ENCODE data around the gene ENDOG. TPM values are rescaled to one million over a fixed set of nuclear protein-coding genes. Genes with fewer than 3 reads are reported as not detected.
A peak's percentile ranks its signal among the peaks of the same experiment; 100 is the strongest.

Gene ENDOG
- total and polyA plus RNA-seq, 12 donors = 40.9 to 98.8 (median 52.2) TPM

DNA sequence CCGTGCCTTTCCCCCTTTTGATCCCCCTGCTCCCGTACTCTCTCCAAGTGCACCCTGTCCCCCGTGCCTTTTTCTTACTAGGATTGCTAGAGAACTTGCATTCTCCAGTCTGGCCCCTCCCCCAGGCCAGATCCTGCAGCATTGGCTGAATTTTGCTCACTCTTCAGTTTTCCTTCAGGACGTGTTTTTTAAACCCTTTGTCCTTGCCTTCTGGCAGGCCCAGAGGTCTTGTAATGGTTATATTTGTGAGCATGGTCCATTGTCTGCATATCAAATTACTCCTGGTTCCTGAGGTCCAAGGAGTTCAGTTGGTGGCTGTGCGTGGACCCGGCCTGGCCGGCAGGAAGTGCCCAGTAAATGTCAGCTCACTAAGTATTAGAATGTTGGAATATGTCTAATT lies 30.6 kb upstream of the ENDOG start:
- WGBS, 2 donors = 2 to 3% methylated on average over 7 of the region's 7 CpGs
- Histone ChIP-seq H3K36me3 (peaks cover 0 to 42% (median 19%) of the 10 kb centered on the region in 9 donors), H3K4me1 (peaks cover 8 to 30% (median 19%) of the 10 kb centered on the region in 9 donors), H3K9me3 (no peaks in the 10 kb centered on the region), H3K27ac (peak overlapping the region; percentile 71 to 95 (median 89)), H3K4me3 (peak overlapping the region; percentile 85 to 100 (median 96)), H3K27me3 (no peaks in the 10 kb centered on the region)
- ATAC-seq (peak in 4 of 8 donors; percentile 4 to 26 (median 10)), DNase-seq (no peak)
- intact Hi-C loops (cut with DNase I) = loop anchor here in 4 of 10 donors (1.0 to 2.0 kb wide), 4 partner anchors 15 to 31 kb away; partner anchors contain the start of genes ENDOG (in 1 of the 4) and ZER1 (in 1 of the 4)
- TF ChIP-seq, protein P1, sequence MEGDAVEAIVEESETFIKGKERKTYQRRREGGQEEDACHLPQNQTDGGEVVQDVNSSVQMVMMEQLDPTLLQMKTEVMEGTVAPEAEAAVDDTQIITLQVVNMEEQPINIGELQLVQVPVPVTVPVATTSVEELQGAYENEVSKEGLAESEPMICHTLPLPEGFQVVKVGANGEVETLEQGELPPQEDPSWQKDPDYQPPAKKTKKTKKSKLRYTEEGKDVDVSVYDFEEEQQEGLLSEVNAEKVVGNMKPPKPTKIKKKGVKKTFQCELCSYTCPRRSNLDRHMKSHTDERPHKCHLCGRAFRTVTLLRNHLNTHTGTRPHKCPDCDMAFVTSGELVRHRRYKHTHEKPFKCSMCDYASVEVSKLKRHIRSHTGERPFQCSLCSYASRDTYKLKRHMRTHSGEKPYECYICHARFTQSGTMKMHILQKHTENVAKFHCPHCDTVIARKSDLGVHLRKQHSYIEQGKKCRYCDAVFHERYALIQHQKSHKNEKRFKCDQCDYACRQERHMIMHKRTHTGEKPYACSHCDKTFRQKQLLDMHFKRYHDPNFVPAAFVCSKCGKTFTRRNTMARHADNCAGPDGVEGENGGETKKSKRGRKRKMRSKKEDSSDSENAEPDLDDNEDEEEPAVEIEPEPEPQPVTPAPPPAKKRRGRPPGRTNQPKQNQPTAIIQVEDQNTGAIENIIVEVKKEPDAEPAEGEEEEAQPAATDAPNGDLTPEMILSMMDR (IDR thresholded peaks at IDR 0.05) = no peak

DNA sequence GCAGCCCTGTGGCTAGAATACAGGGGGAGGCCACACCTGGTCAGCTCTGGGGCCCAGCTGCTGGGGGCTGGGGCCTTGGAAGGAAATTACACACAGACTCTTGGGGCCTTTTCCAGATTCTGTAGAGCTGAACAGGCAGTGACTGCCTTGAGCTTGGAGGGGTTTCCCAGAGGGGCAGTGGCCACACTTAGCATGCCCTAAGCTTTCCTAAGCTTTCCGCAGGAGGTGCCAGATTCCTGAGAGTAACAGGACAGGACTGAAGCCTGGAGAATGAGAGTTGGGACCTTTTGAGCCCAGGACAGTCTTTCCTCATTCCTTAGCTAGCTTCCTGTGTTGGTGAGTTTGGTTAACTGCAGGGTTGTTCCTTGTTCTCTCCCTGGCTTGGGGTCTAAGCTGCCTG lies 29.9 kb upstream of the ENDOG start:
- 83 to 88% methylated on average over 1 of the region's 1 CpG for WGBS, 2 donors
- H3K9me3 ChIP-seq = no peaks in the 10 kb centered on the region
- H3K4me3 ChIP-seq = peak overlapping the region in 5 of 10 donors; percentile 93 to 100 (median 95)
- TF ChIP-seq, protein P1 (IDR thresholded peaks at IDR 0.05) = no peak
- peaks cover 0 to 50% (median 27%) of the 10 kb centered on the region in 9 donors for H3K36me3 ChIP-seq
- intact Hi-C loops (cut with DNase I) = no loop called here
- H3K27ac ChIP-seq = peak overlapping the region in 1 of 10 donors; percentile 95
- DNase-seq = no peak
- no peak for ATAC-seq
- peaks cover 8 to 25% (median 19%) of the 10 kb centered on the region in 9 donors for H3K4me1 ChIP-seq
- H3K27me3 ChIP-seq = no peaks in the 10 kb centered on the region

DNA sequence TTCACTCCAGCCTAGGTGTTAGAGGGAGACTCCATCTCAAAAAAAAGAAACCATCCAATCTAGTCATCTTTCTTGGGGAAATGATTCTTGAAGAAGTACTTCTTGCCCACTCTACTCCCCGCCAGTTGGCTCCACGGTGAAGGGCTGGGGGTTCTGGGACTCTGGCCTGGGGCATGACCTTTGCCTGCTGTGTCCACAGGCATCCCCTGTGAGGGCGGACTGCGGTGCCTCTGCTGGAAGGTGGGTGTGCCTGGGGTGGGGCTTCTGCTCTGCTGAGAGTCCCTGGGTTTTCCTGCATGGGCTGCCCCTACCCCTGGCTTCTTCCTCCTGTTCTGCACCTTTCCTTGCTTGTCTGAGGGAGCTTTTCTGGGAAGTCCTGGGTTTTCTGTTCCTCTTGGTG lies 27.8 kb upstream of the ENDOG start:
- no peak overlapping the region for H3K4me3 ChIP-seq
- TF ChIP-seq, protein P1 (IDR thresholded peaks at IDR 0.05) = no peak
- DNase-seq (no peak), ATAC-seq (no peak)
- WGBS, 2 donors = 88 to 90% methylated on average over 4 of the region's 4 CpGs
- H3K27me3 ChIP-seq = no peaks in the 10 kb centered on the region
- H3K9me3 ChIP-seq = no peaks in the 10 kb centered on the region
- H3K4me1 ChIP-seq = peaks cover 8 to 21% (median 15%) of the 10 kb centered on the region in 9 donors
- no peak overlapping the region for H3K27ac ChIP-seq
- H3K36me3 ChIP-seq = peaks cover 0 to 70% (median 34%) of the 10 kb centered on the region in 9 donors
- intact Hi-C loops (cut with DNase I) = no loop called here

DNA sequence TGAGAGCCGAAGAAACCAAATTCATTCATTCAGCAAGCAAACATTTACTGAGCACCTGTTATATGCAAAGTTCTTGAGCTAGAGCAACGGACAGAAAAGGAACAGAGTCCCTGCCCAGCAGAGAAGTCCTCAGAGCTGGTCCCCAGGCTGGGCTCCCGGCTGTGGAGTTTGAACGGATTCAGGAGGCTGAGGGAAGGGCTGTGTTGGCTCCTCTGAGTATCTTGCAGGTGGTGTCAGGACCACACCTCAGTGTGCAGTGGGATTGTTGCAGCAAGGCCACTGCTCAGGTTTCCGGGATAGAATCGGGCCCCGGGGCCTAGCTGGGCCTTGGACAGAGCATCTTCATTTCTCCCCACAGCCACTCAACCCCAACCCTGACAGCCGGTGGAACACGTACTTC lies 26.2 kb upstream of the ENDOG start:
- no peaks in the 10 kb centered on the region for H3K27me3 ChIP-seq
- H3K9me3 ChIP-seq = no peaks in the 10 kb centered on the region
- DNase-seq (no peak), ATAC-seq (no peak)
- 96% methylated on average over 9 of the region's 9 CpGs for WGBS, 2 donors
- no peak overlapping the region for H3K27ac ChIP-seq
- peaks cover 0 to 86% (median 35%) of the 10 kb centered on the region in 9 donors for H3K36me3 ChIP-seq
- intact Hi-C loops (cut with DNase I) = no loop called here
- peaks cover 7 to 15% (median 13%) of the 10 kb centered on the region in 9 donors for H3K4me1 ChIP-seq
- TF ChIP-seq, protein P1 (IDR thresholded peaks at IDR 0.05) = no peak
- H3K4me3 ChIP-seq = no peak overlapping the region

Measured in heart right ventricle (tissue), 16 donors.